Prostate gland (tissue), 2 donors: ENCODE data around the gene HSD17B14. TPM values are rescaled to one million over a fixed set of nuclear protein-coding genes. Genes with fewer than 3 reads are reported as not detected.

Source experiments
- DNase-seq: peaks from one replicate; pipeline ENCODE4 v3.0.0-alpha.2; 2019; ENCODE audit warnings: low spot score
- H3K27ac ChIP-seq, 2 donors: fragments of 200-600 bp; sonication (generic); 2 replicates each; pipeline ENCODE4 v1.5.1; 2017 to 2019
- H3K27me3 ChIP-seq: fragments of 200-600 bp; sonication (generic); replicated peaks from 2 replicates; pipeline ENCODE4 v1.5.1; 2019; ENCODE audit not compliant: insufficient read depth
- H3K36me3 ChIP-seq, 2 donors: fragments of 200-600 bp; sonication (generic); 1 replicate in 1 of 2; 2 replicates in 1 of 2; pipeline versions ENCODE4 v1.5.1 to v1.8.1; 2017 to 2019
- H3K4me1 ChIP-seq: fragments of 200-600 bp; sonication (generic); replicated peaks from 2 replicates; pipeline ENCODE4 v1.5.1; 2019
- H3K4me3 ChIP-seq, 2 donors: fragments of 200-600 bp; sonication (generic); 2 replicates each; pipeline ENCODE4 v1.5.1; 2017 to 2019
- H3K9me3 ChIP-seq: fragments of 200-600 bp; sonication (generic); 2 replicates; pipeline ENCODE4 v1.5.1; 2017
- CTCF ChIP-seq, 4 experiments: fragments of 200-600 bp in 2 of 4; fragments of 450-650 bp in 2 of 4; sonication (generic) in 2 of 4; IDR thresholded peaks; 1 replicate in 3 of 4; 2 replicates in 1 of 4; pipeline ENCODE4 v1.5.1; 2016 to 2019; ENCODE audit warnings: antibody characterized with exemption in 4 of 4, mild to moderate bottlenecking in 2 of 4, moderate library complexity in 2 of 4
- POLR2A ChIP-seq: fragments of 450-650 bp; IDR thresholded peaks from one replicate; pipeline ENCODE4 v1.6.1; 2016; ENCODE audit warnings: antibody characterized with exemption, mild to moderate bottlenecking
- POLR2AphosphoS5 ChIP-seq: sonication (generic); formaldehyde crosslinking; IDR thresholded peaks from one replicate; pipeline ENCODE4 v1.6.1; 2017; ENCODE audit warnings: antibody characterized with exemption
- WGBS: methylation state at CpG from one replicate; pipeline ENCODE4 v1.1.5; 2018; 5-methylcytosine and 5-hydroxymethylcytosine counted together
- intact Hi-C: fragments of 100-400 bp; cut with DNase I; formaldehyde crosslinking; loops from one replicate; pipeline ENCODE4 v1.14.2; 2022
- total RNA-seq, 2 donors: library from RNA; depleted of rRNA; stranded (reverse); fragments of >200 nt; gene quantifications; one replicate each; pipeline ENCODE4 v1.1.0, GENCODE V29; 2016

Gene HSD17B14
- total RNA-seq, 2 donors from 2014 or later = 11.0 to 11.2 TPM

- Histone ChIP-seq H3K27me3 (no peaks in the 10 kb centered on the region), H3K9me3 (no peaks in the 10 kb centered on the region), H3K27ac (no peak overlapping the region), H3K36me3 (no peaks in the 10 kb centered on the region), H3K4me1 (no peaks in the 10 kb centered on the region), H3K4me3 (no peak overlapping the region)
- 91% methylated on average over 2 of the region's 2 CpGs for WGBS
- intact Hi-C loops = loop anchor here (5.0 kb wide), 1 partner anchor 197 kb away; the partner anchor contains the start of gene CA11
- TF ChIP-seq CTCF (IDR thresholded peaks at IDR 0.05) (no peak), POLR2AphosphoS5 (no peak), POLR2A (no peak)
- DNase-seq = no peak
Measured at GRCh38 chr19:48844472-48844871, 8.2 kb upstream of the HSD17B14 start.

- 41% methylated on average over 2 of the region's 2 CpGs for WGBS
Measured at GRCh38 chr19:48842789-48843162, 6.5 kb upstream of the HSD17B14 start.

GRCh38 chr19:48841571-48841970 is 5.3 kb upstream of the HSD17B14 start:
- Histone ChIP-seq H3K27me3 (no peaks in the 10 kb centered on the region), H3K4me3 (no peak overlapping the region), H3K4me1 (no peaks in the 10 kb centered on the region), H3K9me3 (no peaks in the 10 kb centered on the region), H3K36me3 (no peaks in the 10 kb centered on the region), H3K27ac (no peak overlapping the region)
- no peak for DNase-seq
- TF ChIP-seq POLR2A (no peak), CTCF (IDR thresholded peaks at IDR 0.05) (no peak), POLR2AphosphoS5 (no peak)
- intact Hi-C loops = loop anchor here (5.0 kb wide), 1 partner anchor 194 kb away; the partner anchor contains the start of gene CA11
- WGBS = 89% methylated on average over 6 of the region's 6 CpGs

More at GRCh38 chr19:48842789-48843162, 6.5 kb upstream of the HSD17B14 start:
- H3K4me1 ChIP-seq = no peaks in the 10 kb centered on the region
- no peaks in the 10 kb centered on the region for H3K9me3 ChIP-seq
- no peaks in the 10 kb centered on the region for H3K27me3 ChIP-seq
- H3K36me3 ChIP-seq = no peaks in the 10 kb centered on the region
- H3K4me3 ChIP-seq = no peak overlapping the region
- no peak overlapping the region for H3K27ac ChIP-seq
- peak; percentile 22 for TF ChIP-seq POLR2AphosphoS5
- TF ChIP-seq CTCF (IDR thresholded peaks at IDR 0.05) = peak; percentile 59 to 83 (median 78)
- no peak for TF ChIP-seq POLR2A
- intact Hi-C loops = loop anchor here (5.0 kb wide), 1 partner anchor 195 kb away; the partner anchor contains the start of gene CA11
- peak; percentile 40 for DNase-seq

GRCh38 chr19:48841047-48841446 is 4.8 kb upstream of the HSD17B14 start:
- H3K4me3 ChIP-seq = no peak overlapping the region
- H3K36me3 ChIP-seq = no peaks in the 10 kb centered on the region
- no peak for DNase-seq
- no peaks in the 10 kb centered on the region for H3K4me1 ChIP-seq
- H3K27me3 ChIP-seq = no peaks in the 10 kb centered on the region
- no peaks in the 10 kb centered on the region for H3K9me3 ChIP-seq
- TF ChIP-seq POLR2AphosphoS5 (no peak), CTCF (IDR thresholded peaks at IDR 0.05) (no peak), POLR2A (no peak)
- H3K27ac ChIP-seq = no peak overlapping the region
- WGBS = 89% methylated on average over 15 of the region's 16 CpGs
- intact Hi-C loops = loop anchor here (5.0 kb wide), 1 partner anchor 194 kb away; the partner anchor contains the start of gene CA11

- intact Hi-C loops = no loop called here
Measured at GRCh38 chr19:48837687-48838086, 1.4 kb upstream of the HSD17B14 start.

More at GRCh38 chr19:48837687-48838086, 1.4 kb upstream of the HSD17B14 start:
- Histone ChIP-seq H3K9me3 (no peaks in the 10 kb centered on the region), H3K4me3 (no peak overlapping the region), H3K4me1 (no peaks in the 10 kb centered on the region), H3K36me3 (no peaks in the 10 kb centered on the region), H3K27ac (peak overlapping the region in 1 of 2 donors; percentile 42), H3K27me3 (no peaks in the 10 kb centered on the region)
- DNase-seq = no peak
- TF ChIP-seq CTCF (IDR thresholded peaks at IDR 0.05) = no peak
- TF ChIP-seq POLR2AphosphoS5 = no peak
- TF ChIP-seq POLR2A = no peak
- WGBS = 71% methylated on average over 9 of the region's 9 CpGs
